Ectodermal cell (in vitro differentiated cells): ENCODE results near the gene TMEM127.

Source experiments
- H3K27ac ChIP-seq: 2 replicates; pipeline ENCODE4 v1.7.0; 2013; ENCODE audit warnings: mild to moderate bottlenecking, low read depth, low read length; ENCODE audit not compliant: insufficient read depth, poor library complexity, severe bottlenecking
- H3K27me3 ChIP-seq: 2 replicates; pipeline ENCODE4 v1.7.0; 2013; ENCODE audit warnings: mild to moderate bottlenecking, low read length; ENCODE audit not compliant: insufficient read depth, control insufficient read depth, poor library complexity, severe bottlenecking
- H3K36me3 ChIP-seq: one replicate; pipeline ENCODE4 v1.7.0; 2013; ENCODE audit warnings: low read length; ENCODE audit not compliant: control insufficient read depth, insufficient read depth
- H3K4me1 ChIP-seq: one replicate; pipeline ENCODE4 v1.7.0; 2013; ENCODE audit warnings: low read length; ENCODE audit not compliant: control insufficient read depth, insufficient read depth
- H3K4me3 ChIP-seq: 2 replicates; pipeline ENCODE4 v1.7.0; 2013; ENCODE audit warnings: low read depth, low read length, control low read depth; ENCODE audit not compliant: insufficient read depth
- H3K9me3 ChIP-seq: 2 replicates; pipeline ENCODE4 v1.7.0; 2013; ENCODE audit warnings: mild to moderate bottlenecking, low read length, moderate library complexity; ENCODE audit not compliant: control insufficient read depth
- WGBS, 2 experiments: methylation state at CpG; one replicate each; pipeline ENCODE4 v1.1.7; 2013; ENCODE audit warnings: missing lambda C conversion rate in 2 of 2; 5-methylcytosine and 5-hydroxymethylcytosine counted together

TMEM127 gene

GRCh38 chr2:96253006-96253405 lies 12.8 kb downstream of the TMEM127 start:
- Histone ChIP-seq H3K4me3 (no peak overlapping the region), H3K9me3 (no peaks in the 10 kb centered on the region), H3K36me3 (peaks cover 8% of the 10 kb centered on the region), H3K4me1 (no peaks in the 10 kb centered on the region), H3K27me3 (no peaks in the 10 kb centered on the region), H3K27ac (no peak overlapping the region)
- WGBS, 2 experiments, result 93 to 94% methylated on average over 7 of the region's 7 CpGs

GRCh38 chr2:96252526-96252925 lies 13.3 kb downstream of the TMEM127 start:
- Histone ChIP-seq H3K4me3 (no peak overlapping the region), H3K27me3 (no peaks in the 10 kb centered on the region), H3K36me3 (peaks cover 8% of the 10 kb centered on the region), H3K27ac (no peak overlapping the region), H3K9me3 (no peaks in the 10 kb centered on the region), H3K4me1 (no peaks in the 10 kb centered on the region)
- WGBS, 2 experiments, result 95 to 97% methylated on average over 8 of the region's 8 CpGs

GRCh38 chr2:96251721-96252292 lies 14.0 kb downstream of the TMEM127 start:
- Histone ChIP-seq H3K9me3 (no peaks in the 10 kb centered on the region), H3K27me3 (no peaks in the 10 kb centered on the region), H3K4me3 (no peak overlapping the region), H3K36me3 (peaks cover 8% of the 10 kb centered on the region), H3K27ac (no peak overlapping the region), H3K4me1 (no peaks in the 10 kb centered on the region)
- 88 to 90% methylated on average over 6 of the region's 6 CpGs for WGBS, 2 experiments

GRCh38 chr2:96250188-96250587 lies 15.6 kb downstream of the TMEM127 start:
- 89 to 91% methylated on average over 6 of the region's 6 CpGs for WGBS, 2 experiments
- H3K9me3 ChIP-seq, result no peaks in the 10 kb centered on the region
- peaks cover 4% of the 10 kb centered on the region for H3K36me3 ChIP-seq
- H3K4me3 ChIP-seq, result no peak overlapping the region
- H3K27me3 ChIP-seq, result no peaks in the 10 kb centered on the region
- no peaks in the 10 kb centered on the region for H3K4me1 ChIP-seq
- no peak overlapping the region for H3K27ac ChIP-seq

GRCh38 chr2:96249654-96250053 lies 16.1 kb downstream of the TMEM127 start:
- WGBS, 2 experiments, result 93 to 96% methylated on average over 9 of the region's 9 CpGs
- H3K36me3 ChIP-seq, result peaks cover 2% of the 10 kb centered on the region
- no peaks in the 10 kb centered on the region for H3K27me3 ChIP-seq
- H3K4me1 ChIP-seq, result no peaks in the 10 kb centered on the region
- H3K9me3 ChIP-seq, result no peaks in the 10 kb centered on the region
- H3K27ac ChIP-seq, result no peak overlapping the region
- no peak overlapping the region for H3K4me3 ChIP-seq

- Histone ChIP-seq H3K4me1 (no peaks in the 10 kb centered on the region), H3K36me3 (no peaks in the 10 kb centered on the region), H3K4me3 (no peak overlapping the region), H3K27ac (no peak overlapping the region), H3K9me3 (no peaks in the 10 kb centered on the region), H3K27me3 (no peaks in the 10 kb centered on the region)
- WGBS, 2 experiments, result 92% methylated on average over 4 of the region's 4 CpGs
These were observed 17.2 kb downstream of the TMEM127 start for GRCh38 chr2:96248624-96249023.

- WGBS, 2 experiments, result 91 to 96% methylated on average over 5 of the region's 5 CpGs
- Histone ChIP-seq H3K4me3 (no peak overlapping the region), H3K27me3 (no peaks in the 10 kb centered on the region), H3K9me3 (no peaks in the 10 kb centered on the region), H3K4me1 (no peaks in the 10 kb centered on the region), H3K36me3 (no peaks in the 10 kb centered on the region), H3K27ac (no peak overlapping the region)
These were observed 17.9 kb downstream of the TMEM127 start for GRCh38 chr2:96247896-96248295.

- H3K9me3 ChIP-seq, result no peaks in the 10 kb centered on the region
- no peaks in the 10 kb centered on the region for H3K27me3 ChIP-seq
- no peak overlapping the region for H3K27ac ChIP-seq
- H3K4me1 ChIP-seq, result no peaks in the 10 kb centered on the region
- H3K36me3 ChIP-seq, result no peaks in the 10 kb centered on the region
- no peak overlapping the region for H3K4me3 ChIP-seq
- 84 to 87% methylated on average over 3 of the region's 3 CpGs for WGBS, 2 experiments
These were observed 18.8 kb downstream of the TMEM127 start for GRCh38 chr2:96247009-96247408.

- no peak overlapping the region for H3K27ac ChIP-seq
- no peaks in the 10 kb centered on the region for H3K4me1 ChIP-seq
- 93 to 94% methylated on average over 8 of the region's 8 CpGs for WGBS, 2 experiments
- no peaks in the 10 kb centered on the region for H3K9me3 ChIP-seq
- H3K27me3 ChIP-seq, result no peaks in the 10 kb centered on the region
- no peak overlapping the region for H3K4me3 ChIP-seq
- no peaks in the 10 kb centered on the region for H3K36me3 ChIP-seq
These were observed 20.0 kb downstream of the TMEM127 start for GRCh38 chr2:96245609-96246390.

- Histone ChIP-seq H3K4me1 (no peaks in the 10 kb centered on the region), H3K36me3 (peaks cover 3% of the 10 kb centered on the region), H3K27me3 (no peaks in the 10 kb centered on the region), H3K9me3 (no peaks in the 10 kb centered on the region), H3K27ac (no peak overlapping the region), H3K4me3 (no peak overlapping the region)
- 87 to 91% methylated on average over 5 of the region's 5 CpGs for WGBS, 2 experiments
These were observed 22.0 kb downstream of the TMEM127 start for GRCh38 chr2:96243843-96244242.
